GM06990 (cell line): Measurements from ENCODE around the gene ILDR2.

Experiments
- DNase-seq: peaks from one replicate; pipeline ENCODE4 v3.0.0-alpha.2; 2011; ENCODE audit not compliant: insufficient read length; ENCODE audit errors: extremely low read depth
- H3K27me3 ChIP-seq: replicated peaks from 2 replicates; pipeline ENCODE4 v1.6.0; 2011; ENCODE audit warnings: low read length; ENCODE audit not compliant: control insufficient read depth, insufficient read depth
- H3K36me3 ChIP-seq: 2 replicates; pipeline ENCODE4 v1.5.1; 2011; ENCODE audit warnings: low read length; ENCODE audit not compliant: control insufficient read depth, insufficient read depth
- H3K4me3 ChIP-seq: replicated peaks from 2 replicates; pipeline ENCODE4 v1.5.1; 2011; ENCODE audit warnings: low read depth, mild to moderate bottlenecking, control low read depth, low read length
- TF ChIP-seq, protein P1 (sequence below): IDR thresholded peaks from 2 replicates; pipeline ENCODE4 v1.5.1; 2011; ENCODE audit warnings: low read length, control low read depth, mild to moderate bottlenecking, inconsistent platforms; ENCODE audit not compliant: insufficient read depth, poor library complexity, severe bottlenecking

The ILDR2 gene

DNA sequence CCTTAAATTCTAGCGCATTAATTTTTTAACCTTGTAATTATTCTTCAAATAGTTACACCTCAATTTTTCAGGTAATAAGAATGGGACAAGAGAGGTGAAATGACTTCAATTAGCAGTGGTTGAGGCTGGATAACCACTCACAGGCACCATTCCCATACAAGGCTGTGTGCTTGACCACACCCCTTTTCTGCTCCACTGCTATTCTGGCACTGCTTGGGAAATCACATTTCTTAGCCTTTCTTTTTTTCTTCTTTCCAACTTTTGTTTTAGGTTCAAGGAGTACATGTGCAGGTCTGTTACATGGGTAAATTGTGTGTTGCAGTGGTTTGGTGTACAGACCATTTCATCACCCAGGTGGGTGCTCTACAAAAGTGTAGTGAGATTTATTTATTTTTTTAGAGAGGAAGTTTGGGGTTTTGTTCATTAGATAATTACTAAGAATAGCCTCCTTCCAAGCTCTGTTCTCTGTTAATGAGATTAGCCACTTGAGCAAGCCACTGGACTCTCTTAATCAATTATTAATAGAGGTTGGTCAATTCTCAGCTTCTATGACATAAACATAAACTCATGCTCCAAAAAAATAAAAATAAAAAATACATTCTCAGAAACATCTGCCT, 14.4 kb downstream of the ILDR2 start:
- TF ChIP-seq, protein P1, sequence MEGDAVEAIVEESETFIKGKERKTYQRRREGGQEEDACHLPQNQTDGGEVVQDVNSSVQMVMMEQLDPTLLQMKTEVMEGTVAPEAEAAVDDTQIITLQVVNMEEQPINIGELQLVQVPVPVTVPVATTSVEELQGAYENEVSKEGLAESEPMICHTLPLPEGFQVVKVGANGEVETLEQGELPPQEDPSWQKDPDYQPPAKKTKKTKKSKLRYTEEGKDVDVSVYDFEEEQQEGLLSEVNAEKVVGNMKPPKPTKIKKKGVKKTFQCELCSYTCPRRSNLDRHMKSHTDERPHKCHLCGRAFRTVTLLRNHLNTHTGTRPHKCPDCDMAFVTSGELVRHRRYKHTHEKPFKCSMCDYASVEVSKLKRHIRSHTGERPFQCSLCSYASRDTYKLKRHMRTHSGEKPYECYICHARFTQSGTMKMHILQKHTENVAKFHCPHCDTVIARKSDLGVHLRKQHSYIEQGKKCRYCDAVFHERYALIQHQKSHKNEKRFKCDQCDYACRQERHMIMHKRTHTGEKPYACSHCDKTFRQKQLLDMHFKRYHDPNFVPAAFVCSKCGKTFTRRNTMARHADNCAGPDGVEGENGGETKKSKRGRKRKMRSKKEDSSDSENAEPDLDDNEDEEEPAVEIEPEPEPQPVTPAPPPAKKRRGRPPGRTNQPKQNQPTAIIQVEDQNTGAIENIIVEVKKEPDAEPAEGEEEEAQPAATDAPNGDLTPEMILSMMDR: no peak
- DNase-seq: no peak
- Histone ChIP-seq H3K27me3 (no peaks in the 10 kb centered on the region), H3K36me3 (no peaks in the 10 kb centered on the region), H3K4me3 (no peak overlapping the region)

DNA sequence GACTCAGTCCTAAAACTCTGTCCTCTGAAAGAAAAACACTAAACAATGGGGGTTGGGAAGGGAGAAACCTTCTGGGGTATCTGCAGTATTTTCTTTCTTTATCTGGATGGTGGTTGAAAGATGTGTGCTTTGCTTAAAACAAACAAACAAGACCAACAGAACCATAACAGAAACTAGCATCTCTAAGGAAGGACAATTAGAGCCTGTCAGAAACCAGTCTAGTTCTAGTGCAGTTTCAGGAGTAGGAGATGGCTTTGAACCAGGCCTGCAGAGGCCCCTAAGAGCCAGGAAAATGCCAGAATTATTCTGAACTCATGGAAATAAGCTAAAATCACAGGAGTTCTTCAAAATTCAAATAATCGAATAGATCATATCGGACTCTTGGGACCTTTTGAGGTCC, 18.5 kb downstream of the ILDR2 start:
- DNase-seq: no peak
- no peaks in the 10 kb centered on the region for H3K36me3 ChIP-seq
- H3K27me3 ChIP-seq: no peaks in the 10 kb centered on the region
- H3K4me3 ChIP-seq: no peak overlapping the region
- TF ChIP-seq, protein P1: no peak

DNA sequence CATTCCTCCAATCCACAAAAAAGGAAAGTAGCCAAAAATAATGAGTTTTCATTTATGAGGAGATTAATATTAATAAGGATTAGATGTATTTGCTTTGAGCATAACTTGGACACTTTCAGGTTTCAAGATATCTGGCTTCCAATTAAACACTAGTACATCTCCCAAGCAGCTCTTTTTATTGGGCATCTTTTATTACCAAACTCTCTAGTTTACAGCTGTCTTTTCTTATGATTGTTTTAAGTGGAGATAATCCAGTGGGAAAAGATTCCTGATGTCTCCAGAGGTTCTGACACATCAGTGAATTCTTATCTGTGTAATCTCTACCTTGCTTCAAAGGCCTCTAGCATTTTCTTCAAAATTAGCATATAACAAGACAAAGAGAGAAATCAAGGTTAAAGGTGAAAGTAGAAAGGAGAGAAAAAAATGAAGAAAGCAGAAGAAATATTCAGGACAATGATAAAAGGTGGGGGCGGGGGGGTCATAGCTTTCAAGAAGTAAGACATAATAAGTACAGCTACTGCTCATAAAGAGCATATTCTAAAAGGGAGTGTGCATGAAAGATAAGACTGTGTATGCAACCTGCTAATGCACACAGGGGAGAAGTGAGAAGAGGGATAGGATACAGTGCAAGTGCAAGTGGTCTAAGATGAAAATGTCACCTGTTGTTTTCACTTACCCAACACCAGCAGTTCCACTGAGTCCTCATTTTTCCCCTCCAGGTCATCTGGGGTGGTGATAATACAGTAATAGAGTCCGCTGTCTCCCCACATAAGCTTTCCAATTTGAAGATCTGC, 19.1 kb downstream of the ILDR2 start:
- TF ChIP-seq, protein P1: no peak
- Histone ChIP-seq H3K27me3 (no peaks in the 10 kb centered on the region), H3K4me3 (no peak overlapping the region), H3K36me3 (no peaks in the 10 kb centered on the region)
- DNase-seq: no peak

DNA sequence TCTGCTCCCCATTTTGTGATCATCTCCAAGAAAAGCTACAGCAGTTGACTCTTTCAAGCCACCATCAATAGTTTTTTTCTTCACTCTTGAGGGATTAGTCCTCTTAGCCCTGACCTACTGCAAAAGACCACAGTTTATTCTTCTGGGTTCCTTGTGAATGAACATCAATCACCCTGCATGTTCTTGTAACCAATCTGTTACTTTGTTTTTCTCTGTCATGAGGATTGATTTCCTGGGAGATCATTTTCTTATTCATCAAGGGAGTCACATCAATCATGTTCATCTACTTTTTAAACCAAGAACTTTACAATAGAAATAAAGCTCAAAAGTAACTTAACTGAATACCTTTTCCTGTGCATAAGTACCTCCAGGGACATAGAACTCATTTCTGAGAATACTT, 21.8 kb downstream of the ILDR2 start:
- DNase-seq: no peak
- TF ChIP-seq, protein P1: no peak
- Histone ChIP-seq H3K36me3 (no peaks in the 10 kb centered on the region), H3K27me3 (no peaks in the 10 kb centered on the region), H3K4me3 (no peak overlapping the region)

DNA sequence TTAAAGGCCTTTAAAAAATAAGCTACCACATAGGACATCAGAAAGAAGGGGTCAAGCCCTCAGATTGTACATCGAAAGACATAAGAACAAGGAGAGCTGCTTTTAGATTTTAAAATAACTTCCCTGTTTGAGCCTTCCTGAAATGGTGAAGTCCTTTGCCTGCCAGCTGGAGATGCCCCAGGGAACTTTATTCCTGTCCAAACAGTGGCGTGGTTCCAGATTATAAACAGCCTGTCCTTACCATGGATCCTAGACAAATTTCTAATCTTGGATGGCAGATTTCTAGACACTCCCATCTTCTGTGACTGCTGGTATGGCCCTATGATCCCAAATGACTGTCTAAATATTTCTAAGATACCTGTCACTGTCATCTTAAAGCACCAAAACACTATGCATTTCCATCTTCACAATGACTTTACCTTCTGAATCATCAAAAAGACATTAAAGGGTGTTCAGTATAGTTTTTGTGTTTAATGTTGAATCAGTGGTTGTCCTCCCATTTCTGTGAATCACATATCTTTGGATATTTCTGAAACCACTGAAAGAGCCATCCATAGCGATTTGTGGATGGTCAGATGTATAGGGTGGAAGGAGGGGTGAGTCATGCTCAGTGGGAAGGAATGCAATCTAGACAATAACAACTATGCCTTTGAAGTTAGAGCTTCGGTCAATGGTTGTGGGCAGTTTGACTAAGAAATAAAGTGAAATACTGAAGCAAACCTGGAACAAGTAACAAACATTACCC, 23.2 kb downstream of the ILDR2 start:
- DNase-seq: no peak
- H3K4me3 ChIP-seq: no peak overlapping the region
- H3K36me3 ChIP-seq: no peaks in the 10 kb centered on the region
- H3K27me3 ChIP-seq: no peaks in the 10 kb centered on the region; the same call in 1 of the 2 replicates
- TF ChIP-seq, protein P1: no peak
